Small intestine (tissue), 7 donors: ENCODE results near the gene EIF2D. TPM values are rescaled to one million over a fixed set of nuclear protein-coding genes. Genes with fewer than 3 reads are reported as not detected.

Experiments
- DNase-seq, 2 donors: peaks; one replicate each; pipeline versions ENCODE4 v3.0.0 to v3.0.0-alpha.2; 2013
- FAIRE-seq: peaks from 2 replicates; lab custom pipeline; 2012; peaks lifted over from hg19 to GRCh38; lab: Jason Lieb, UNC
- H3K27ac ChIP-seq, 3 donors: one replicate each; pipeline ENCODE4 v1.5.1; 2013; ENCODE audit warnings: low read length in 2 of 3, mild to moderate bottlenecking in 2 of 3, control low read depth in 1 of 3, inconsistent platforms in 1 of 3, low read depth in 1 of 3, moderate library complexity in 1 of 3
- H3K27me3 ChIP-seq, 3 donors: one replicate each; pipeline ENCODE4 v1.6.1; 2013; ENCODE audit warnings: low read length in 3 of 3, inconsistent platforms in 1 of 3; ENCODE audit not compliant: control insufficient read depth in 3 of 3, insufficient read depth in 3 of 3
- H3K36me3 ChIP-seq, 3 donors: one replicate each; pipeline ENCODE4 v1.6.1; 2013; ENCODE audit warnings: low read length in 3 of 3, inconsistent platforms in 1 of 3, low read depth in 1 of 3, mild to moderate bottlenecking in 1 of 3, moderate library complexity in 1 of 3; ENCODE audit not compliant: control insufficient read depth in 3 of 3, insufficient read depth in 2 of 3
- H3K4me1 ChIP-seq, 3 donors: one replicate each; pipeline ENCODE4 v1.6.1; 2013; ENCODE audit warnings: low read length in 2 of 3, inconsistent platforms in 1 of 3, low read depth in 1 of 3, mild to moderate bottlenecking in 1 of 3, moderate library complexity in 1 of 3; ENCODE audit not compliant: control insufficient read depth in 3 of 3, insufficient read depth in 2 of 3
- H3K4me3 ChIP-seq, 3 donors: one replicate each; pipeline ENCODE4 v1.5.1; 2013; ENCODE audit warnings: low read length in 3 of 3, control low read depth in 1 of 3, inconsistent platforms in 1 of 3, low read depth in 1 of 3, mild to moderate bottlenecking in 1 of 3, moderate library complexity in 1 of 3
- H3K9me3 ChIP-seq, 2 donors: one replicate each; pipeline ENCODE4 v1.6.1; 2013; ENCODE audit warnings: low read depth in 1 of 2, low read length in 1 of 2; ENCODE audit not compliant: control insufficient read depth in 2 of 2, insufficient read depth in 1 of 2
- WGBS, 3 donors: extraction: QIAGEN DNeasy Blood & Tissue Kit; methylation state at CpG; one replicate each; pipeline ENCODE4 v1.1.7; 2013; 5-methylcytosine and 5-hydroxymethylcytosine counted together
- polyA plus RNA-seq, 4 donors: library from polyadenylated mRNA; stranded (reverse) in 3 of 4; unstranded in 1 of 4; fragments of 200-250 nt in 3 of 4; fragments of 120-200 nt in 1 of 4; gene quantifications; one replicate each; pipeline versions ENCODE4 v1.2.1 to v1.2.3, GENCODE V29; 2013
- donor health status: healthy with polysubstance abuse.
- donor health status: control.
- donor health status: control.
- donor health status: Bipolar disorder and iron deficiency.
- donor health status: healthy.

EIF2D gene
- polyA plus RNA-seq, 4 donors = 21.6 to 46.4 (median 31.7) TPM

DNA sequence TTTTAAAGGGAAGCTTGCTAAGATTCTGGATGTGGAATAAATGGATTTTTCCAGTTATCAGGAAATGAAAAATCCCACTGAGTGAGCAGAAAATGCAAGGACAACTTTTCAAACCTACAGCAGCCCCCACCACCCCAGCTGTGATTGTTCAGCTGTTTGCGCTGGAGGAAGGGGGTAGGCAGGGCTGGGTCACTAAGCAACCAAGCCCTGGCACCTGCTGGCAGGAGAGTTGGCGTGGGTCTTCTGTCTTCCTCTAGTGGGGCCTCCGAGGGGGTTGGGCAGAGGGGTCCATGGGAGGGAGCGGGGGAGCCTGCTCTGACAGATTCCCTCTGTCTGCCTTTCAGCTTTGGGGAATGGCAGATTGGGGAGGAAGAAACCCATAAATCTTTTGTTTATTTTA, 45.3 kb downstream of the EIF2D start:
- Histone ChIP-seq H3K4me1 (no peaks in the 10 kb centered on the region), H3K27ac (no peak overlapping the region), H3K27me3 (no peaks in the 10 kb centered on the region), H3K9me3 (no peaks in the 10 kb centered on the region), H3K4me3 (no peak overlapping the region), H3K36me3 (no peaks in the 10 kb centered on the region)
- DNase-seq (no peak), FAIRE-seq (no peak)
- WGBS, 3 donors = 77 to 89% (median 82%) methylated on average over 4 of the region's 4 CpGs

DNA sequence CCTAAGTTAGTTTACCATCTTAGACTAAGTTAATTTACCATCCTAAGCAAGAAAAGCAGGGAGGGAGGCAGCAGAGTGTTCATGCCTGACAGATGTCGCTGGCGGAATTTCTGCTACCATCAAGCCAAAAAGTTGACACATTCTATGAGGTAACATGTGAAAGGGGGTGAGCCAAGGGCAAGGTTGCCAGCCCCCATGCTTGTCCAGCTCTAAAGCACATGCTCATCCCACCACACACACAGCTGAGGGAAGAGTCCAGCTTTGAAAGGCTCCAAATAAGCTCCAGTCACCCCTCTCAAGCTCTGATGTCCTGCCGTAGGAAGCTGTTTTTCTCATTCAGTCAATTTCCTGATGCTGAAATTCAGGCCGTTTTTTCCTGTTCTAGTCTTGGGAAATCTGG, 46.3 kb downstream of the EIF2D start:
- FAIRE-seq (no peak), DNase-seq (no peak)
- H3K27me3 ChIP-seq = no peaks in the 10 kb centered on the region
- 78 to 82% (median 80%) methylated on average over 4 of the region's 4 CpGs for WGBS, 3 donors
- H3K9me3 ChIP-seq = no peaks in the 10 kb centered on the region
- H3K27ac ChIP-seq = no peak overlapping the region
- H3K4me3 ChIP-seq = no peak overlapping the region
- H3K36me3 ChIP-seq = no peaks in the 10 kb centered on the region
- no peaks in the 10 kb centered on the region for H3K4me1 ChIP-seq

- Histone ChIP-seq H3K4me1 (peaks cover 0 to 15% (median 6%) of the 10 kb centered on the region in 3 donors), H3K36me3 (no peaks in the 10 kb centered on the region), H3K9me3 (no peaks in the 10 kb centered on the region), H3K4me3 (no peak overlapping the region), H3K27ac (peak overlapping the region in 1 of 3 donors; percentile 18), H3K27me3 (no peaks in the 10 kb centered on the region)
- WGBS, 3 donors = 57 to 71% (median 64%) methylated on average over 1 of the region's 1 CpG
- DNase-seq (no peak), FAIRE-seq (no peak)
Observed at GRCh38 chr1:206563367-206564207, 48.7 kb downstream of the EIF2D start.

DNA sequence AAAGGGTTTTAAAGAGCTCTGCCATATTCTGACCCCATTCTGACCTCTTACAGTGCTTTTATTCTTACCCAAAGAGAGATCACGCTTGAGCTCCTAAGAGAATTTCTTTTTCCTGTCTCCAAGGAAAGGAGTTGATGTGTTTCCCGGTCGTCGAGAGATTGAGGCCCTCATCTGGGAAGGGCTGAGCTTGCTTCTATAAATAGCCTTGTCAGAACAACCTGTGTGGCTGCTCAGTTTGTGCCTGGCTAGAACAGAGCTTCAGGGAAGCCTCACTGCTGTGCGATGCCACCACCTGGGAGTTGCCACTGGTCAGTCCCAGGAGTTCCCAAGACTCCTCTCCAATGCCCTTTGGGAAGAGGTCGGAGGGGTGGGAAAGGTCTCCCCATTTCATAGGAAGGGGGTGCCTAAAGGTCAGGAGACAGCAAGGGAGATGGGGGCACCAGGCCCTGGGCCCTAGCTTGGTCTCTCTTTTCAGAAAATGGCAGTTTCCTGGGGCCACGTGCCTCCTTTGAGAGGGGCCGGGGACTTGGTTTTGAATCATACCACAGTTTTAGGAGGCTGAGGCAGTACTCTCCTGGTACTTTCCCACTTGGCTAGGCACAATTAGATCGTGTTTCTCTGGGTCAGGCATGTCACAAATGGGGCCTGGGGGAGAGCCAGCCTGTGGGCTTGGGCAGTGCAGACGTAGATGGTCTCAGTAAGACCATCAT, 52.1 kb downstream of the EIF2D start:
- H3K27ac ChIP-seq = peak overlapping the region in 2 of 3 donors; percentile 31 to 73
- peak overlapping the region in 1 of 3 donors; percentile 65 for H3K4me3 ChIP-seq

GRCh38 chr1:206559672-206559995, 52.6 kb downstream of the EIF2D start:
- DNase-seq (no peak), FAIRE-seq (no peak)
- Histone ChIP-seq H3K9me3 (no peaks in the 10 kb centered on the region), H3K4me3 (peak overlapping the region in 1 of 3 donors; percentile 65), H3K4me1 (peaks cover 0 to 20% (median 6%) of the 10 kb centered on the region in 3 donors), H3K27ac (peak overlapping the region in 2 of 3 donors; percentile 31 to 73), H3K27me3 (peaks cover 0 to 27% (median 0%) of the 10 kb centered on the region in 3 donors), H3K36me3 (no peaks in the 10 kb centered on the region)
- 52 to 75% (median 71%) methylated on average over 5 of the region's 5 CpGs for WGBS, 3 donors

More for the DNA sequence above, 52.1 kb downstream of the EIF2D start:
- Histone ChIP-seq H3K4me1 (peaks cover 0 to 20% (median 6%) of the 10 kb centered on the region in 3 donors), H3K9me3 (no peaks in the 10 kb centered on the region), H3K36me3 (no peaks in the 10 kb centered on the region), H3K27me3 (peaks cover 0 to 24% (median 0%) of the 10 kb centered on the region in 3 donors)
- FAIRE-seq (no peak), DNase-seq (peak in 1 of 2 donors; percentile 48)
- 63 to 76% (median 70%) methylated on average over 10 of the region's 10 CpGs for WGBS, 3 donors

GRCh38 chr1:206558794-206559671, 53.2 kb downstream of the EIF2D start:
- peaks cover 0 to 20% (median 6%) of the 10 kb centered on the region in 3 donors for H3K4me1 ChIP-seq
- DNase-seq (no peak), FAIRE-seq (no peak)
- H3K36me3 ChIP-seq = no peaks in the 10 kb centered on the region
- H3K27me3 ChIP-seq = peaks cover 0 to 27% (median 0%) of the 10 kb centered on the region in 3 donors
- H3K9me3 ChIP-seq = no peaks in the 10 kb centered on the region
- peak overlapping the region; percentile 1 to 65 (median 24) for H3K4me3 ChIP-seq
- peak overlapping the region in 1 of 3 donors; percentile 88 for H3K27ac ChIP-seq
- WGBS, 3 donors = 41 to 75% (median 63%) methylated on average over 6 of the region's 6 CpGs

DNA sequence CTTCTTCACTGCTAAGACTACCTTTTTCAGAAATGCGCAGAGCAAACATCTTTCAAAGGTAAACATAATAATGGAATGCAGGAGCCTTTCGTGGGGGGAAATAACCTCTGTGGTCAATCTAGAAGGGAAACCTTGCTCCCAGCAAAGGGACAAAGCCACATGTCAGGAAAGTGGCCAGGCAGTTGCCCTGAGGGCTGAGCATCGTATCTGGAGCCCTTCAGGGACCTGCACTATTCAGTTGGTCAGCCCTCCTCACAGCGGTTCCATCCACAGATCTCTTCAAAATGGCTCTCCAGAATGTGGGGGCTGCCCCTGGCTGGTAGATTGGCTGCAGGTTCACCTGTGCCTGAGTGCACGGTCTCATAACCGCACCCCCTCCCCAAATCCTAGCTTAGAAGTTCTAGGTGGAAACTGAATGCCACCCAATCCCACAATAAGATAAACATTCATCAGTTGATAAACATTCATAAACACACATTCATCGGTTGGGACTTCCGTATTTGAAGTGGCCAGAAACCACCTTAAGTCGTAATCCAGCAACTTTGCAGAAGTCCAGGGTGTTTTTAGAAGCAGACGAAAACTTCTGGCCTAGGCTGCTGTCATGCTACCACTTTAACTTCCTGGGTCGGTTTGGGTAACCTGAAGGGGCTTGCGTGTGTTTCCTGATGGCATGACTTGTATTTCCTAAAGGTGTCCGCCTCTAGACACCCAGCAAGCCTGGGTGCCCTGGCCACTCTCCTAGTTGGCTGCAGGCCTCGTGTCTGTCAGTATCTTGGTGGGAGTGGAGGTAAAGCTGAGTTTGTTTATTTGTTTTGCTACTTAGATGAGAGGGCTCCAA, 54.4 kb downstream of the EIF2D start:
- H3K4me1 ChIP-seq = peaks cover 0 to 20% (median 6%) of the 10 kb centered on the region in 3 donors

More for the DNA sequence above, 54.4 kb downstream of the EIF2D start:
- FAIRE-seq (no peak), DNase-seq (no peak)
- 47 to 59% (median 55%) methylated on average over 14 of the region's 14 CpGs for WGBS, 3 donors
- no peaks in the 10 kb centered on the region for H3K36me3 ChIP-seq
- no peaks in the 10 kb centered on the region for H3K9me3 ChIP-seq
- peak overlapping the region; percentile 24 to 65 (median 30) for H3K4me3 ChIP-seq
- peak overlapping the region in 2 of 3 donors; percentile 56 to 88 for H3K27ac ChIP-seq
- peaks cover 0 to 27% (median 0%) of the 10 kb centered on the region in 3 donors for H3K27me3 ChIP-seq
